Measurements from ENCODE around the gene ALG6. TPM values are rescaled to one million over a fixed set of nuclear protein-coding genes. Genes with fewer than 3 reads are reported as not detected.

ALG6 gene
- total and polyA plus RNA-seq, 2 of the 13 experiments (the other 11 are each of a cell fraction or from before 2014, with no cell fraction given): 6.8 to 8.1 TPM

DNA sequence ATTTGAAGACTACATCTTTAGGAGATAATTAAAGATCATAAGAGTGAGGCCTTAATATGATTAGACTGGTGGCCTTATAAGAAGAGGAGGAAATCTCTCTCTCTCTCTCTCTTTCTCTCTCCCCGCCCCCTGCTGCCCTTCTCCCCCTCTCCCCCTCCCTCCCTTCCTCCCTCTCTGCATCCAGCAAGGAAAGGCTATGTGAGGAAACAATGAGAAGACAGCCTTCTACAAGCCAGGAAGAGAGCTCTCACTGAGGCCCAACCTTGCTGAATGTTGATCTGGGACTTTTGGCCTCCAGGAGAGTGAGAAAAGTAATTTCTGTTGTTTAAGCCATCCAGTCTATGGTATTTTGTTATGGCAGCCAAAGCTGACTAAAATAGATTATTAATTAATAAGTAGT is 23.5 kb upstream of the ALG6 start:
- no TSS peak for BruUV-seq (replicated peaks)
- intact Hi-C loops (cut with micrococcal nuclease; ENCODE audit: unreplicated experiment) (no loop called here), in situ Hi-C loops (cut with HindIII; ENCODE audit: extremely low pct_ligation_motif_present, low pct_unique_long_range_greater_than_20kb) (no loop called here)
- Histone ChIP-seq H3K27me3 (ENCODE audit: control insufficient read depth in 1 of 2, insufficient read depth in 2 of 2, low read length in 2 of 2) (peaks cover 0 to 12% of the 10 kb centered on the region in 2 experiments; a peak in 2 of 5 replicates), H4K20me1 (ENCODE audit: insufficient read depth, low read length) (no peaks in the 10 kb centered on the region), H3K9me3 (ENCODE audit: low read length) (no peaks in the 10 kb centered on the region), H3K4me1 (ENCODE audit: insufficient read depth, low read length) (no peaks in the 10 kb centered on the region), H3K4me3 (replicated peaks in 1 of 3; ENCODE audit: insufficient read depth in 1 of 3, low read depth in 2 of 3, low read length in 3 of 3) (no peak overlapping the region), H3K36me3 (replicated peaks in 1 of 2; ENCODE audit: control insufficient read depth in 1 of 2, insufficient read depth in 2 of 2, low read length in 2 of 2) (no peaks in the 10 kb centered on the region), H3K79me2 (ENCODE audit: insufficient read depth, low read length) (no peaks in the 10 kb centered on the region), H2AFZ (ENCODE audit: low read length) (no peak overlapping the region), H3K27ac (ENCODE audit: extremely low read length, insufficient read depth, low read length) (no peak overlapping the region), H3K4me2 (ENCODE audit: low read depth, low read length) (no peak overlapping the region), H3K9ac (ENCODE audit: insufficient read depth, low read depth, low read length) (no peak overlapping the region)
- no peak for DNase-seq (ENCODE audit: low spot score)
- ChIA-PET POLR2A (no interaction called here), CTCF (ENCODE audit: low intra/inter-chr PET ratio, low total read pairs) (no interaction called here)
- 5% methylated on average over 1 of the region's 1 CpG for WGBS (ENCODE audit: low lambda C conversion rate)
- FAIRE-seq: no peak
- TF ChIP-seq, protein P1, sequence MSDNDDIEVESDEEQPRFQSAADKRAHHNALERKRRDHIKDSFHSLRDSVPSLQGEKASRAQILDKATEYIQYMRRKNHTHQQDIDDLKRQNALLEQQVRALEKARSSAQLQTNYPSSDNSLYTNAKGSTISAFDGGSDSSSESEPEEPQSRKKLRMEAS (IDR thresholded peaks at IDR 0.05): no peak
- TF ChIP-seq, protein P2, sequence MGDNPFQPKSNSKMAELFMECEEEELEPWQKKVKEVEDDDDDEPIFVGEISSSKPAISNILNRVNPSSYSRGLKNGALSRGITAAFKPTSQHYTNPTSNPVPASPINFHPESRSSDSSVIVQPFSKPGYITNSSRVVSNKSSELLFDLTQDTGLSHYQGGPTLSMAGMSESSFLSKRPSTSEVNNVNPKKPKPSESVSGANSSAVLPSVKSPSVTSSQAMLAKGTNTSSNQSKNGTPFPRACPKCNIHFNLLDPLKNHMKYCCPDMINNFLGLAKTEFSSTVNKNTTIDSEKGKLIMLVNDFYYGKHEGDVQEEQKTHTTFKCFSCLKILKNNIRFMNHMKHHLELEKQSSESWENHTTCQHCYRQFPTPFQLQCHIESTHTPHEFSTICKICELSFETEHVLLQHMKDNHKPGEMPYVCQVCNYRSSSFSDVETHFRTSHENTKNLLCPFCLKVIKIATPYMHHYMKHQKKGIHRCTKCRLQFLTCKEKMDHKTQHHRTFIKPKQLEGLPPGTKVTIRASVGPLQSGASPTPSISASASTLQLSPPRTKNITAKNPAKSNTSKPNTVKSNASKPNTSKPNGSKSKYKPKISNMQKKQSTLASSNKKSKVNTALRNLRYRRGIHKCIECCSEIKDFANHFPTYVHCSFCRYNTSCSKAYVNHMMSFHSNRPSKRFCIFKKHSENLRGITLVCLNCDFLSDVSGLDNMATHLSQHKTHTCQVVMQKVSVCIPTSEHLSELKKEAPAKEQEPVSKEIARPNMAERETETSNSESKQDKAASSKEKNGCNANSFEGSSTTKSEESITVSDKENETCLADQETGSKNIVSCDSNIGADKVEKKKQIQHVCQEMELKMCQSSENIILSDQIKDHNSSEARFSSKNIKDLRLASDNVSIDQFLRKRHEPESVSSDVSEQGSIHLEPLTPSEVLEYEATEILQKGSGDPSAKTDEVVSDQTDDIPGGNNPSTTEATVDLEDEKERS (CRISPR knock-in tag; IDR thresholded peaks at IDR 0.05): no peak
- TF ChIP-seq ZNF570 (CRISPR knock-in tag; IDR thresholded peaks at IDR 0.05; ENCODE audit: borderline replicate concordance): no peak
- TF ChIP-seq ZEB1 (IDR thresholded peaks at IDR 0.05; ENCODE audit: insufficient replicate concordance, low read depth): no peak
- no peak for TF ChIP-seq ZBTB7A (CRISPR knock-in tag; IDR thresholded peaks at IDR 0.05)
- TF ChIP-seq, protein P3, sequence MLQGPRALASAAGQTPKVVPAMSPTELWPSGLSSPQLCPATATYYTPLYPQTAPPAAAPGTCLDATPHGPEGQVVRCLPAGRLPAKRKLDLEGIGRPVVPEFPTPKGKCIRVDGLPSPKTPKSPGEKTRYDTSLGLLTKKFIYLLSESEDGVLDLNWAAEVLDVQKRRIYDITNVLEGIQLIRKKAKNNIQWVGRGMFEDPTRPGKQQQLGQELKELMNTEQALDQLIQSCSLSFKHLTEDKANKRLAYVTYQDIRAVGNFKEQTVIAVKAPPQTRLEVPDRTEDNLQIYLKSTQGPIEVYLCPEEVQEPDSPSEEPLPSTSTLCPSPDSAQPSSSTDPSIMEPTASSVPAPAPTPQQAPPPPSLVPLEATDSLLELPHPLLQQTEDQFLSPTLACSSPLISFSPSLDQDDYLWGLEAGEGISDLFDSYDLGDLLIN (CRISPR knock-in tag; IDR thresholded peaks at IDR 0.05; ENCODE audit: borderline replicate concordance): no peak
- TF ChIP-seq ZFP62 (CRISPR knock-in tag; IDR thresholded peaks at IDR 0.05): no peak
- TF ChIP-seq YEATS4 (CRISPR knock-in tag; IDR thresholded peaks at IDR 0.05; ENCODE audit: borderline replicate concordance): no peak
- no peak for TF ChIP-seq FOXA3 (CRISPR knock-in tag; IDR thresholded peaks at IDR 0.05)
- TF ChIP-seq DPF2 (CRISPR knock-in tag; IDR thresholded peaks at IDR 0.05; ENCODE audit: borderline replicate concordance, low read depth): no peak
- TF ChIP-seq ZNF3 (CRISPR knock-in tag; IDR thresholded peaks at IDR 0.05): no peak
- no peak for TF ChIP-seq HMG20B (CRISPR knock-in tag; conservative IDR thresholded peaks at IDR 0.05)
- no peak for ATAC-seq
